Neural cell (in vitro differentiated cells): Measurements from ENCODE around the gene PILRA.

Experiments
- EZH2 ChIP-seq: fragments of 200-600, 300-800 bp; shearing (Covaris generic), sonication (generic); IDR thresholded peaks from 2 replicates; pipeline ENCODE4 v1.6.1; 2014; ENCODE audit warnings: antibody characterized with exemption, low read length, borderline replicate concordance, mild to moderate bottlenecking; ENCODE audit not compliant: insufficient read depth, poor library complexity, severe bottlenecking
- POLR2AphosphoS5 ChIP-seq: IDR thresholded peaks from 2 replicates; pipeline ENCODE4 v1.6.1; 2012
- RAD21 ChIP-seq: fragments of 450-650 bp; conservative IDR thresholded peaks from 2 replicates; pipeline ENCODE4 v1.6.1; 2014; ENCODE audit warnings: antibody characterized with exemption, mild to moderate bottlenecking, moderate library complexity
- TAF1 ChIP-seq: IDR thresholded peaks from 2 replicates; pipeline ENCODE4 v1.6.1; 2012; ENCODE audit warnings: low read depth
- TF ChIP-seq, protein P1 (sequence below): fragments of 450-650 bp; IDR thresholded peaks from 2 replicates; pipeline ENCODE4 v1.5.1; 2014; ENCODE audit warnings: antibody characterized with exemption, mild to moderate bottlenecking, moderate library complexity; ENCODE audit not compliant: poor library complexity, severe bottlenecking
- TF ChIP-seq, protein P2 (sequence below): IDR thresholded peaks from 2 replicates; pipeline ENCODE4 v1.6.1; 2012; ENCODE audit warnings: borderline replicate concordance

DNA sequence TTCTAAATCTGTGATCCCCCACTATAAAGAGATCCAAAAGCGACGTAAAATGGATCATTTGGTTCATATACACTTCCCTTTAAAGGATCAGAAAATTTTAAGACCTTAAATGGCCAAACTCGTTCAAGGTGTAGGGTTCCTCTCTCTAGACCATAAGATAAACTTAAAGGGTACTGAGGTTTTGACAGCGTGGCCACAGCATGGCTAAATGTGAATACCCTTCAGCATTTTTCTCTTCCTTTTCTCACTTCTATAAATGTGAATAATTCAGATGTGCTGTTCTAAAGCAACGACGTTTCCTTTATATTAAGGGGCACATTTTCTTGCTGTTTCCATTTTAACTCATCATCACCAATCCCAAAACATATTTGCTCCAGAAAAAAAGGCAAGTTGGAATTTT, 50.0 kb downstream of the PILRA start:
- TF ChIP-seq, protein P1, sequence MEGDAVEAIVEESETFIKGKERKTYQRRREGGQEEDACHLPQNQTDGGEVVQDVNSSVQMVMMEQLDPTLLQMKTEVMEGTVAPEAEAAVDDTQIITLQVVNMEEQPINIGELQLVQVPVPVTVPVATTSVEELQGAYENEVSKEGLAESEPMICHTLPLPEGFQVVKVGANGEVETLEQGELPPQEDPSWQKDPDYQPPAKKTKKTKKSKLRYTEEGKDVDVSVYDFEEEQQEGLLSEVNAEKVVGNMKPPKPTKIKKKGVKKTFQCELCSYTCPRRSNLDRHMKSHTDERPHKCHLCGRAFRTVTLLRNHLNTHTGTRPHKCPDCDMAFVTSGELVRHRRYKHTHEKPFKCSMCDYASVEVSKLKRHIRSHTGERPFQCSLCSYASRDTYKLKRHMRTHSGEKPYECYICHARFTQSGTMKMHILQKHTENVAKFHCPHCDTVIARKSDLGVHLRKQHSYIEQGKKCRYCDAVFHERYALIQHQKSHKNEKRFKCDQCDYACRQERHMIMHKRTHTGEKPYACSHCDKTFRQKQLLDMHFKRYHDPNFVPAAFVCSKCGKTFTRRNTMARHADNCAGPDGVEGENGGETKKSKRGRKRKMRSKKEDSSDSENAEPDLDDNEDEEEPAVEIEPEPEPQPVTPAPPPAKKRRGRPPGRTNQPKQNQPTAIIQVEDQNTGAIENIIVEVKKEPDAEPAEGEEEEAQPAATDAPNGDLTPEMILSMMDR: no peak
- TF ChIP-seq, protein P2, sequence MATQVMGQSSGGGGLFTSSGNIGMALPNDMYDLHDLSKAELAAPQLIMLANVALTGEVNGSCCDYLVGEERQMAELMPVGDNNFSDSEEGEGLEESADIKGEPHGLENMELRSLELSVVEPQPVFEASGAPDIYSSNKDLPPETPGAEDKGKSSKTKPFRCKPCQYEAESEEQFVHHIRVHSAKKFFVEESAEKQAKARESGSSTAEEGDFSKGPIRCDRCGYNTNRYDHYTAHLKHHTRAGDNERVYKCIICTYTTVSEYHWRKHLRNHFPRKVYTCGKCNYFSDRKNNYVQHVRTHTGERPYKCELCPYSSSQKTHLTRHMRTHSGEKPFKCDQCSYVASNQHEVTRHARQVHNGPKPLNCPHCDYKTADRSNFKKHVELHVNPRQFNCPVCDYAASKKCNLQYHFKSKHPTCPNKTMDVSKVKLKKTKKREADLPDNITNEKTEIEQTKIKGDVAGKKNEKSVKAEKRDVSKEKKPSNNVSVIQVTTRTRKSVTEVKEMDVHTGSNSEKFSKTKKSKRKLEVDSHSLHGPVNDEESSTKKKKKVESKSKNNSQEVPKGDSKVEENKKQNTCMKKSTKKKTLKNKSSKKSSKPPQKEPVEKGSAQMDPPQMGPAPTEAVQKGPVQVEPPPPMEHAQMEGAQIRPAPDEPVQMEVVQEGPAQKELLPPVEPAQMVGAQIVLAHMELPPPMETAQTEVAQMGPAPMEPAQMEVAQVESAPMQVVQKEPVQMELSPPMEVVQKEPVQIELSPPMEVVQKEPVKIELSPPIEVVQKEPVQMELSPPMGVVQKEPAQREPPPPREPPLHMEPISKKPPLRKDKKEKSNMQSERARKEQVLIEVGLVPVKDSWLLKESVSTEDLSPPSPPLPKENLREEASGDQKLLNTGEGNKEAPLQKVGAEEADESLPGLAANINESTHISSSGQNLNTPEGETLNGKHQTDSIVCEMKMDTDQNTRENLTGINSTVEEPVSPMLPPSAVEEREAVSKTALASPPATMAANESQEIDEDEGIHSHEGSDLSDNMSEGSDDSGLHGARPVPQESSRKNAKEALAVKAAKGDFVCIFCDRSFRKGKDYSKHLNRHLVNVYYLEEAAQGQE: no peak
- TF ChIP-seq TAF1 (no peak), EZH2 (no peak), POLR2AphosphoS5 (no peak), RAD21 (no peak)
